ENCODE measurements around the gene SYT3.

GRCh38 chr19:50652722-50653121 is 13.0 kb upstream of the SYT3 start:
- no peak for TF ChIP-seq POLR2A (IDR thresholded peaks at IDR 0.05)
- no peak for TF ChIP-seq CTCF (IDR thresholded peaks at IDR 0.05)
